ENCODE results near the gene WDR5B.
A peak's percentile ranks its signal among the peaks of the same experiment; 100 is the strongest.

WDR5B gene

GRCh38 chr3:122409446-122409845 lies 6.4 kb downstream of the WDR5B start:
- DNase-seq (ENCODE audit: low spot score), result no peak

GRCh38 chr3:122407946-122408345 lies 7.9 kb downstream of the WDR5B start:
- no peak for DNase-seq (ENCODE audit: low spot score)

DNA sequence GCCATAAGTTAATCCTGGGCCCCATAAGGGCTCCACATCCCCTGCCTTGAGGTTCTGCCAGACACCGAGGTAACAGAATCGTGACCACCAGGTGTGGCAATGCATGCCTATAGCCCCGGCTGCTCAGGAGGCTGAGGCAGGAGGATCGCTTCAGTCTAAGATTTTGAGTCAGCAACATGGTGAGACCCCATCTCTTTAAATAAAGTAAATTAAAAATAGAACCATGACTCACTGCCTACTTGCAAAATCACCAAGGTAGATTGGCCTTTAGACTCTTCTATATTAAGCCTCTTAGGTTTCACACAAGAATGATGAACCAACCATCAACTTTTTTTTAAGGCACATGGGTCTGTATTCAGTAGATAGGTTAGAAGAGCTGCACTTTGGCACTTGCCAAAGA lies 9.7 kb downstream of the WDR5B start:
- no peak for DNase-seq (ENCODE audit: low spot score)

DNA sequence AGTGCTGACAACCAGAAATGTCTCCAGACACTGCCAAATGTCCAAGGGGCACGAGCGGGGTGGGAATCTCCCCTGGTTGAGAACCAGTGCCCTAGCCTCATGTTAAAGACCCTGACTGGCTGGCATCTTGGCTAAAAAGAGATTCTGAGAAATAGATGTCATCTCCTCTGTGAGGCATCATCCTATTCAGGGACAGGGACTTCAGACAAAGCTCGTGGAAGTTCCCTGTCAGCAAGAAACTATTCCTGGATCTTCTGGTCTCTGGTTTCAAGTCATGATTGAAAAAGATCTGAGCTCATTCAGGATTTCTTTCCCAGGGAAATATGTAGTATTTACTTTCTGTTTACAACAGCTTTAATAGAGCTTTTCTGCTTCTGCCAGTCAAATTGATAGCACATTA lies 10.8 kb downstream of the WDR5B start:
- DNase-seq (ENCODE audit: low spot score), result no peak

GRCh38 chr3:122403489-122403888 lies 12.4 kb downstream of the WDR5B start:
- peak; percentile 89 for DNase-seq (ENCODE audit: low spot score)

- DNase-seq (ENCODE audit: low spot score), result no peak
These were observed 16.9 kb downstream of the WDR5B start for GRCh38 chr3:122398920-122399319.

- DNase-seq (ENCODE audit: low spot score), result no peak
These were observed 18.7 kb downstream of the WDR5B start for GRCh38 chr3:122397201-122397600.

DNA sequence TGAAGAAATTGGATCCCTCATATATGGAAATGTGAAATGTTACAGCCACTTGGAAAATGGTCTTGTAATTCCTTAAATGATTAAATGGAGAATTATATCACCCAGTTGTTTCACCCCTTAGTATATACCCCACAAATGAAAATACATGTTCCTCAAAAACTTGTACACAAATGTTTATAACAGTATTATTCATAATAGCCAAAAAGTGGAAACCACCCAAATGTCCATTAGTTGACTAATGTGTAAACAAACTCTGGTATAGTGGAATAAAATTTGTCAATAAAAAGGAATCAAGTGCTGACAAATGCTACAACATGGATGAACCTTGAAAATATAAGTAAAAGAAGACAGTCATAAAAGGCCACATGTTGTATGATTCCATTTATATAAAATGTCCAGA lies 19.4 kb downstream of the WDR5B start:
- no peak for DNase-seq (ENCODE audit: low spot score)

GRCh38 chr3:122395582-122395981 lies 20.3 kb downstream of the WDR5B start:
- no peak for DNase-seq (ENCODE audit: low spot score)

DNA sequence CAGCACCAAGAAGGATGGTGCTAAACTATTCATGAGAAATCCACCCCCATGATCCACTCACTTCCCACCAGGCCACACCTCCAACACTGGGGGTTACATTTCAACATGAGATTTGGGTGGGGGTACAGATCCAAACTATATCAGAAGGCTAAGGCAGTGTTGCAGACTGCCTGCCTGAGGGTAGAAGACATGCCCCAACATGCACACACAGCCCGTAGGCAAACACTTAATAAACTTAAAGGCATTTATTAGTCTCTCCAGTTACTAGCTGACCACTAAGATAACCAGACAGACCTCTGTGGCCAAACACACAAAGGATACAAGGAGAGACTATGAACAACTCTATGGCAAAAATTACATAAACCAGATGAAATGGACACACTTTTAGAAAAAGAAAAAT lies 21.7 kb downstream of the WDR5B start:
- no peak for DNase-seq (ENCODE audit: low spot score)

GRCh38 chr3:122392868-122393844 lies 22.7 kb downstream of the WDR5B start:
- peak; percentile 84 for DNase-seq (ENCODE audit: low spot score)

DNA sequence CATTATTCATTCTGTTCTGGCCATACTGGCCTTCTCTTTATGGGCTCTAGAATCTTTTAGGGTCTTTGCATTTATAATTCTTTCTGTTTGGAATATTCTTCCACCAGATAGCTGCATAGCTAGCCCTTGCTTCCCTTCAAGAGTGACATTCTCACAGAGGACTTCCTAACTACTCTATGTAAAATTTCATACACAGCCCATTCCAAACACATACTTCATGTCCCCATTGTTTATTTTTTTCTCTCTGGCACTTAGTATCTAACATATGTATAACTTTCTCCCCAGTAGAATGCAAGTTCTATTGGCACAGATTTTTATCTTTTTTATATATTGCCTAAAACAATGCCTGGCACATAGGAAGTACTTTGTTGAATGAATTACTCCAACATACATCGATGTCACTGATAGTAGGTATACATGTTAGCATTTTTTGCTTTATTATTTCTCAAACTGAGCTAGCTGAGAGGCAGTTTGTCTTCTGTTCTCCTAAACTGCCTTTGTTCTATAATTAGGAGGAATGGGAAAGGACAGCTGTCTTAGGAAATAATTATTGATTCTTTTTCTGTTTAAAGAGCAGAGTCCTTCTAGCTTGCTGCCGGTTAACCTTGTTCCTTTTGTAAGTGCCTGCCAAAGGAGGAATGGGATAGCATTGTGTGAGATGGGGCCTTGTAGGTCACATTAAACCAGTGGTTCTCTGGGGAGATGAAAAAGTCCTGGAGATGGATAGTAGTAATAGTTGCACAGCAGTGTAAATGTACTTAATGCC lies 24.0 kb downstream of the WDR5B start:
- no peak for DNase-seq (ENCODE audit: low spot score)

DNA sequence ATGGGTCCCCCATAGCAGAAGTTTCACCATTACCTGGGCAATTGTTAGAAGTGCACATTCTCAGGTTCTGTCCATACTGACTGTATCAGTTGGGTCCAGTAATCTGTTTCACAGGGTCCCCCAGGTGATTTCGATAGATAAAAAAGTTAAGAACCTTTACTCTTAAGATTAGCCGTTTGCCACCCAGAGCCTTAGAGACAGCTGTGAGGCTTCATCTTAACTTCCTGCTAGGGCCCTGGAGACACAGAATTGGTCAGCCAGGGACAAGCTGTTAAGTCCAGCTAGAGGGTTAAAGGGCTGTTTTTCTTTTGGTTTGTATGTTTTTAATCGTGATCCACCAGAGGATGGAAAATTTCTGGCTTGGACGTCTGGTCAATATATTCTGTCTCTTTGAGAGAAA lies 25.2 kb downstream of the WDR5B start:
- DNase-seq (ENCODE audit: low spot score), result no peak

DNA sequence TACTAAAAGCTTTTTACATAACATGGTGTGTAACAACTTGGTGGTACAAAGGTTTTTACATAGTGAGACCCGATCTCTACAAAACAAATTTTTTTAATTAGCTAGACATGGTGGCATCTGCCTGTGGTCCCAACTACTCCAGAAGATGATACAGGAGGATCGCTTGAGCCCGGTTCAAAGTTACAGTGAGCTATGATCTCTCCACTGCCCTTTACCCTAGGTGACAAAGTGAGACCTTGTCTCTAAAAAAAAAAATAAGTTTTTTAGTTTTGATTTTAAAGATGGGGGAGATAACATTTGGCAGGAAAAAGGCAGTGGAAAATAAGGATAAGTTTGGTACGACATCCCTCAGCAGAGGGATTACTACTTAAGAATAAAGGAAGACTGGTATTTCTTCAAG lies 26.0 kb downstream of the WDR5B start:
- no peak for DNase-seq (ENCODE audit: low spot score)

DNA sequence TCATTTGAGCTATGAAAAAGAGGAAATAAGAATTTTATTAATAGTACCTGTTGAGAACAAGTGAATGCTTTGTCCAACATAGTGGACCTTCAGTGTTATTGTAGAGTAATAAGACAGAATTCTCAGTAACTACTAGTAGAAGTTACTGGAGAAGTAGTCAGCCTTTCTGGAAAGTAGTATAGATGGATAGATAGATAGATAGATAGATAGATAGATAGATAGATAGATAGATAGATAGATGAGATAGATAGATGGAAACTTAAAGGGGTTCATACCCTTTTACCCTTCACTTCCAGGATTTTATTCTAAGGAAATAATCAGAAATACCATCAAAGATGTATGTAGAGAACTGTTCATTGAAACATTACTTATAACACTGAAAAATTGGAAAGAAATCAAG lies 26.7 kb downstream of the WDR5B start:
- DNase-seq (ENCODE audit: low spot score), result no peak

- no peak for DNase-seq (ENCODE audit: low spot score)
These were observed 28.2 kb downstream of the WDR5B start for GRCh38 chr3:122387709-122388108.

- DNase-seq (ENCODE audit: low spot score), result peak; percentile 96
These were observed 31.8 kb downstream of the WDR5B start, which contains the start of gene FAM162A for GRCh38 chr3:122383771-122384697. TSS of gene FAM162A (plus strand) at chr3:122384182. CDS start at chr3:122384266, 84 bp downstream.

GRCh38 chr3:122382888-122383666 lies 32.8 kb downstream of the WDR5B start, which contains the start of gene MIX23:
TSS of gene MIX23 (minus strand) at chr3:122383231. CDS start at chr3:122383224, 7 bp downstream.
- DNase-seq (ENCODE audit: low spot score), result peak; percentile 95

DNA sequence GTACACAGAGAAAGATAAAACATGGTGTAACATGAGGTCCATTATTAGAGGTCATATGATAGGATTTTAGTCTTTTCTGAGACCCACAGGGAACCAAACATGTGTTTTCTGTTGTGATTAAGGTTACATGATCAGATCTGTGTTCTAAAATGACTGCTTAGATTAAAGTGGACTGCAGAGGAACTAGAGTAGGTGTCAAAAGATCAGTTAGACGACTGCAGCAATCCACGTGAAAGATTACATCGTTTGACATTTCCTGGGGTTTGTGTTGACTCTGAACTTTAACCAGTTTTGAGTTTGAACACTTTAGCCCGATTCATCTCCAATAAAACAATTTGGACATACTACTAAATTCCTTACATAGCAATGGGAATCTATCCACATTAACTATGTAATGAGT lies 37.9 kb downstream of the WDR5B start:
- no peak for DNase-seq (ENCODE audit: low spot score)

GRCh38 chr3:122374034-122374433 lies 41.8 kb downstream of the WDR5B start:
- no peak for DNase-seq (ENCODE audit: low spot score)

DNA sequence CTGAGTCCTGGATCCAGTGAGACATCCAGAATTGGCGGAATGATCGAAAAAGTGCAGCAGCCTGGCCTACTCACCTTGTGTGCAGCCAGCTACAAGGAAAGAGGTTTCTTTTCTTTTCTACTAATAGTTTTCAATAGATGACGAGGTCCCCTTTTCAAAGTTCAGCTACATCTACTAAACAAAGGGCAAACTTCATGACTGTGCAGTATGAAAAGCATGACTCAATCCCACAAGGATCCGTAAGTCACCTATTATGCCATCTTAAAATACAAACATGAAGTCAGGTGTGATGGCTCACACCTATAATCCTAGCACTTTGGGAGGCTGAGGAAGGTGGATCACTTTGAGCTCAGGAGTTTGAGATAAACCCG lies 49.5 kb downstream of the WDR5B start:
- DNase-seq (ENCODE audit: low spot score), result no peak

All from COLO829 (cell line).